GM12892 (cell line): ENCODE results near the gene PGLYRP1.

Experiments used
- POLR2A ChIP-seq: IDR thresholded peaks from 2 replicates; pipeline ENCODE4 v1.6.1; 2011; ENCODE audit warnings: low read depth, low read length, control low read depth
- POLR2AphosphoS5 ChIP-seq: IDR thresholded peaks from 2 replicates; pipeline ENCODE4 v1.6.1; 2011; ENCODE audit warnings: low read depth, low read length, control low read depth

GRCh38 chr19:46066471-46066870 lies 43.6 kb upstream of the PGLYRP1 start:
- TF ChIP-seq POLR2AphosphoS5 (no peak), POLR2A (no peak)
